ENCODE results near the gene HRH2.

DNA sequence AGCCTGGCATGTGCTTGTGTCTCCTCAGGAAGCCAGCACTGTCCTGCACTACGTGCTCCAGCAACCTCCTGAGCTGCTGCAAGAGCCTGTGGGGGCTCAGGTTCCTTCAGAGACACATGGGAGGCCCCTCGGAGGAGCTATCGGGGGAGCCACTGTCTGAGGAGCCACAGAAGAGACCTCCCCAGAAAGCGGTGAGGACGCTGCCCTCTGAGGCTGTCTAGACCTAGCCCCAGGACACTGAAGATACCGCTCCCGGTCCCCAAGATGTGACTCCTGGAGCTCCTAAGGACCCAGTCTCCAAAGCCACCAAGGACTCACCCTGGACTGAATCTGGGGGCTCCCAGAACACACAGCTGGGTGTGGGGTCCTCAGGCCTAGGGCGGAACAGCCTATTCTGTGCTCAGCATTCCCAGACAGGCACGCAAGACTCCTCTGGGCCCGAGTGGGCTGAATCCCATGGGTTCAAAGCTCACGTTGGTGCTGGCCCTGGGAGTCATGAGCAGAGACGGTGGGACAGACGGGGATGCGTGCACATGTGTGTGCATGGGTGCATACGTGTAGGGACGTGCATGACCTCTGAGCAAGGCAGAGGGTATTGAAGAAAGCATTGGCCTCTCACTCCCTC, 50.0 kb downstream of the HRH2 start:
- no peak for TF ChIP-seq POLR2A (IDR thresholded peaks at IDR 0.05; ENCODE audit: low read length)
- no peak for TF ChIP-seq GATA1 (IDR thresholded peaks at IDR 0.05; ENCODE audit: low read depth, low read length)
